GM19239 (cell line): Measurements from ENCODE around the gene TIGD4.
"Not testable (repeated sequence)": the region's sequence is repeated elsewhere in the genome, so short reads cannot be mapped to it uniquely, and the experiment has no call there.

Experiments
- DNase-seq: peaks from one replicate; pipeline ENCODE4 v3.0.0; 2011; ENCODE audit warnings: low spot score; ENCODE audit not compliant: insufficient read length
- FAIRE-seq: peaks from 2 replicates; lab custom pipeline; 2011; peaks lifted over from hg19 to GRCh38; lab: Jason Lieb, UNC

Gene TIGD4

GRCh38 chr4:152784490-152785350, 5.2 kb upstream of the TIGD4 start:
- peak; percentile 26 for FAIRE-seq
- no peak for DNase-seq

GRCh38 chr4:152780267-152780778, 793 bp upstream of the TIGD4 start:
- DNase-seq: no peak

GRCh38 chr4:152778656-152779512, 646 bp downstream of the TIGD4 start:
- FAIRE-seq (peak; percentile 82), DNase-seq (no peak)

More at GRCh38 chr4:152780267-152780778, 793 bp upstream of the TIGD4 start:
- peak; percentile 45 for FAIRE-seq

GRCh38 chr4:152777488-152777887, 2.0 kb downstream of the TIGD4 start:
- no peak for FAIRE-seq
- DNase-seq: no peak

DNA sequence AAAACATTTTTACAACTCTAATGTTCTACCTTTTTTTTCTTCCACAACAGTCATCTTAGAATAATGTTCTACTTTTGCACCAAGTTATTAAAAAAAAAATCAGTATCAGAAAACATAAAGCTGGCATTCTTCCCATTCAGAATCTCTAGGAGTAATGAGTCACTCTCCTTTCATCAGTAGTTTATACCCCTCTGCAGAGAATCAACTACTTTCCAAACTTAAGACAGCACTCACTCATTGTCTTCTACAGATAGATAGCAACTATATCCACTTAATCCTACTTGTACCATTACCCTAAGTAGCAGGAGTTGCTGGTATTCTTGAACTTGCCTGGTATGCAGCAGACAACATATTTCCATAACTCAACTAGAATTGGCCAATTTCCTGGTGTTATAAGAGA, 3.2 kb downstream of the TIGD4 start:
- DNase-seq (no peak), FAIRE-seq (no peak)

DNA sequence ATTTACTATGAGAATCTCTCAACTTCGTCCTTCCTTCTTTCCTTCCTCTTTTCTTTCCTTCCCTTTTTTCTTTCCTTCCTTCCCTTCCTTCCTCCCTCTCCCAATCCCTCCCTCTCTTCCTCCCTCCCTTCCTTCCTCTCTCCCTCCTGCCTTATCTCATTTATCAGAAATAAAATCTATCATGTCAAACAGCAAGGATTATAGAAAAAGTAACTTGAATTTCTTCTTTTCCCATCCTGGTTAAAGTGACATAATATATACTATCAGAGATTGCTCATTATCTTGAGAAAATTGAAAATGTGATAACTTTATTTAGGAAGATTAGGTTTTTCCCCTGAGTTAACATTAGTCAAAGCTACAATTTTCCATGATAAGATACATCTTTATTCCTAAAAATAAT, 5.6 kb downstream of the TIGD4 start:
- FAIRE-seq (no peak), DNase-seq (no peak)

- no peak for FAIRE-seq
- DNase-seq: no peak
Measured at GRCh38 chr4:152773339-152773738, 6.2 kb downstream of the TIGD4 start.

DNA sequence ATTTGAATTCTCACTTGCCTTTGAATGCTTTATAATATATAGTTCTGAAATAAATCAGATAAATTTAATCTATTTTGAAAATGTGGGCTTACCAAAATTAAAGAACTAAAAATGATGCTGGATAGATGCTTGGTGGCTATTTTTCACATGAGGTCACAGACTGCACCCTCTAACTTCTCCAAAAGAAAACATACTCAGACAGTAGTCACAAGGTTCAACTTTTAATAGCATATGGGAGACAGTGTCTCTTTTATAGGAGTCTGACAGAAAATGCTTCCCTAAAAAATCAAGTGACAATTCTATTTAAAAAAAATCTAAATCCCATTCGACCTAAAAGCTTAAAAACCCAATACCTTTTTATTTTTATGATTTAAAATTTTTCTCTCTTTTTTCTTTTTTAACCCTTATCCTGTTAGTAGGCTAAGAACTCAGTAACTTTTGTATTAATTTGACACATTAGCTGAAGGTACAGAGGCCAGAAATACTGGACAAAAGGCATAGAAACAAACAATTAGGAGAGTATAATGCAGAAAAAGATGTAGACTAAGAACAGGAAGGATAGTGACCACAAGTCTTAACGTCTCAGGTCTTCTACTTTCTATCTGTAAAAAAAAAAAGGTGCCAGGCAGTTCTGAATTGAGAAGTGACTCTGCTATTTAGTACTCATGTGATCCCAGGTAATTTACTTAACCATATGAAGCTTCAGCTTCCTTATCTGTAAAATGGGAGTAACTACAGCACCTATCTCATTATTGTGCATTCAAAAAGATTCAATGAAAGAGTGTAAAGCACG, 7.6 kb downstream of the TIGD4 start:
- DNase-seq: no peak
- FAIRE-seq: peak; percentile 80

- not testable (repeated sequence) for DNase-seq, FAIRE-seq
Measured at GRCh38 chr4:152765069-152765737, 14.3 kb downstream of the TIGD4 start.

DNA sequence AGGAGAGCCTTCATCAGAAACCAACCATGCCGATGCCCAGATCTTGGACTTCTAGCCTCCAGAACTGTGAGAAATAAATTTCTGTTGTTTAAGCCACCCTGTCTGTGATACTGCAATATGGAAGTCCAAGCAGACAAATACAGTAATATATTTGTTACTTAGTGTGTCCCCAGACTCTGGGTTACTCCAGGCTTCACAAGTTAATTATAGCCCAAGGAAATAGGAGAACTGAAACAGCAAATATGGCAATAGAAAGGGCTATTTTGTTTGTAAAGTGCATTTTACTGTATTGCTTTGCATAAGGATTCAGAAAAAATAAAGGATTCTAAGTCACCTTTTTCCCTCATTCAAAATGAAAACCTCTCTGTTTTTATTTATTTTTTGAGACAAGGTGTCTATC, 15.7 kb downstream of the TIGD4 start:
- DNase-seq (no peak), FAIRE-seq (no peak)

DNA sequence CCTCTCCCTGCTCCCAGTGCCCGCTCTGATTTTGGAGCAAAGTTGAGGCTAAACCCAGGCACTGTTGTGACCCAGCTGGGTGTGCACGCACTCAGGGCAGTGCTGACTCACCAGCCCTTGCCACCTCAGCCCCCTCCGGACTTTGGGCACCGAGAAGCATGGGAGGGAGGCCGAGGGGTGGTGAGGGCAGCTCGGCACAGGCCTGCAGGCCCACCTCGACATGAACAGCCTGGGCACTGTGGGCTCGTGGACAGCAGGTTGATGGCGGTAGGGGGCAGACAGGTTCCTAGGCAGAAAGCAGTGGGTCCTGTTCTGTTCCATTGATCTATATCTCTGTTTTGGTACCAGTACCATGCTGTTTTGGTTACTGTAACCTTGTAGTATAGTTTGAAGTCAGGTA, 30.9 kb downstream of the TIGD4 start:
- FAIRE-seq (no peak), DNase-seq (no peak)

GRCh38 chr4:152747444-152747843, 32.1 kb downstream of the TIGD4 start:
- no peak for DNase-seq
- no peak for FAIRE-seq

- FAIRE-seq: no peak
- no peak for DNase-seq
Measured at GRCh38 chr4:152738827-152739226, 40.7 kb downstream of the TIGD4 start.

DNA sequence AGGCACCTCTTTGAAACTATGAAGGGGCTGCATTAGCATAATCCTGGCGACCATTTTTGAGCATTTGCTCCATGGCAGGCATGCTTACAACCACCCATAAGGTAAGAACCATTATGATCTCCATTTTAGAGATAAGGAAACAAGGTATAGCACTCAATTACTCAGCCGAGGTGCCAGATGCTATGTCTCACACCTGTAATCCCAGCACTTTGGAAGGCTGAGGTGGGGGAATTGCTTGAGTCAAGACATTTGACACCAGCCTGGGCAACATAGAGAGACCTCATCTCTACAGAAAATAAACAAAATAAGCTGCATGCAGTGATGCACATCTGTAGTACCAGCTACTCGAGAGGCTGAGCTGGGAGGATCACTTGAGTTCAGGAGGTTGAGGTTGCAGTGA, 43.6 kb downstream of the TIGD4 start:
- FAIRE-seq (no peak), DNase-seq (no peak)

GRCh38 chr4:152735396-152735859, 44.1 kb downstream of the TIGD4 start:
- DNase-seq: no peak
- FAIRE-seq: peak; percentile 88

DNA sequence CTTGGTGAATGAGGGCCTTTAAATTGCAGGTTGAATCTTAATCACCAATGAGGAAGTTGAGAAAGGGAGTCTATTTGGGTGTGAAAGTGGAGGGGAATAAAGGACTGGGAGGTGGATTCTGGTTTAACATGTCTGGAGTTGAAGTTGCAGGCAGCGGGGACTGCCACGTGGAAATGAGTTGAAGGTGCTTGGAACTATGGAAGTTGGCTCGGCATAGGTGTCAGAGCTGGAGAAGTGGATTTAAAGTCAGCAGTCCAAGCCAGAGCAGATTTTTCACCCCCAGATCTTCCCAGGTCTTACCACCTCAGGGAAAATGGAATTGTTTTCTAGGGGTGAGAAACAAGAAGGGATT, 44.9 kb downstream of the TIGD4 start:
- no peak for FAIRE-seq
- no peak for DNase-seq

GRCh38 chr4:152734015-152734698, 45.4 kb downstream of the TIGD4 start:
- FAIRE-seq (peak; percentile 18), DNase-seq (no peak)

DNA sequence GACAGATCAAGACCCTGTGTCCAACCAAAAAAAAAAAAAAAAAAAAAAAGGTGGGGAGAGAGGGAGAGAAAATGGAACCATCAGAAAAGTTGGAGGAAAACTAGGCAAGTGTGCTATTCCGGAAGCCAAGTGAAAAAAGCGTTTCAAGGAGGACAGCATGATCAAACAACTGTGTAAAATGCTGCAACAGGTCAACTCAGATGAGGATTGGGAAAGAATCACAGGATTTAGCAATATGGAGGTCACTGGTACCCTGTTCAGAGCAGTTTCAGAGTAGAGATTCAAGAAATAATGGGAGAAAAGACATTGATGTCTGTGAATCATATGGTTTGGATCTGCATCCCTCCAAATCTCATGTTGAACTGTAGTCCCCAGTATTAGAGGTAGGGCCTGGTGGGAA, 47.5 kb downstream of the TIGD4 start:
- no peak for FAIRE-seq
- no peak for DNase-seq

- DNase-seq: no peak
- FAIRE-seq: peak; percentile 62
Measured at GRCh38 chr4:152729466-152729865, 50.1 kb downstream of the TIGD4 start.
